ENCODE measurements around the gene RPL41. TPM values are rescaled to one million over a fixed set of nuclear protein-coding genes. Genes with fewer than 3 reads are reported as not detected.
A peak's percentile ranks its signal among the peaks of the same experiment; 100 is the strongest.

RPL41 gene
- total RNA-seq, 1 experiment from 2014 or later: 3,551 TPM

GRCh38 chr12:56102683-56103065 lies 13.8 kb upstream of the RPL41 start:
- ChIA-PET CTCF (no interaction called here), POLR2A (ENCODE audit: unreplicated experiment) (no interaction called here)
- H2AFZ ChIP-seq (ENCODE audit: low read length): no peak overlapping the region
- peaks cover 19% of the 10 kb centered on the region for H3K36me3 ChIP-seq (ENCODE audit: low read depth, low read length)
- H3K4me2 ChIP-seq (ENCODE audit: low read length): no peak overlapping the region
- ATAC-seq (no peak), DNase-seq (no peak)
- no peak overlapping the region for H3K4me3 ChIP-seq (ENCODE audit: low read length)
- peaks cover 25% of the 10 kb centered on the region for H3K4me1 ChIP-seq (ENCODE audit: insufficient read depth, low read length)
- no peaks in the 10 kb centered on the region for H3K9me3 ChIP-seq (ENCODE audit: low read length)
- peaks cover under 1% of the 10 kb centered on the region for H3F3A ChIP-seq (ENCODE audit: low read length, unreplicated experiment)
- no peaks in the 10 kb centered on the region for H3K27me3 ChIP-seq (ENCODE audit: low read length)
- TF ChIP-seq, protein P1, sequence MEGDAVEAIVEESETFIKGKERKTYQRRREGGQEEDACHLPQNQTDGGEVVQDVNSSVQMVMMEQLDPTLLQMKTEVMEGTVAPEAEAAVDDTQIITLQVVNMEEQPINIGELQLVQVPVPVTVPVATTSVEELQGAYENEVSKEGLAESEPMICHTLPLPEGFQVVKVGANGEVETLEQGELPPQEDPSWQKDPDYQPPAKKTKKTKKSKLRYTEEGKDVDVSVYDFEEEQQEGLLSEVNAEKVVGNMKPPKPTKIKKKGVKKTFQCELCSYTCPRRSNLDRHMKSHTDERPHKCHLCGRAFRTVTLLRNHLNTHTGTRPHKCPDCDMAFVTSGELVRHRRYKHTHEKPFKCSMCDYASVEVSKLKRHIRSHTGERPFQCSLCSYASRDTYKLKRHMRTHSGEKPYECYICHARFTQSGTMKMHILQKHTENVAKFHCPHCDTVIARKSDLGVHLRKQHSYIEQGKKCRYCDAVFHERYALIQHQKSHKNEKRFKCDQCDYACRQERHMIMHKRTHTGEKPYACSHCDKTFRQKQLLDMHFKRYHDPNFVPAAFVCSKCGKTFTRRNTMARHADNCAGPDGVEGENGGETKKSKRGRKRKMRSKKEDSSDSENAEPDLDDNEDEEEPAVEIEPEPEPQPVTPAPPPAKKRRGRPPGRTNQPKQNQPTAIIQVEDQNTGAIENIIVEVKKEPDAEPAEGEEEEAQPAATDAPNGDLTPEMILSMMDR (conservative IDR thresholded peaks at IDR 0.05; ENCODE audit: low read depth, low read length): no peak
- TF ChIP-seq EZH2 (IDR thresholded peaks at IDR 0.05; ENCODE audit: low read length, unreplicated experiment): no peak
- no peak for TF ChIP-seq EZH2phosphoT487 (IDR thresholded peaks at IDR 0.05; ENCODE audit: borderline replicate concordance, low read length)
- H4K20me1 ChIP-seq (ENCODE audit: low read length): peaks cover 19% of the 10 kb centered on the region
- no peak overlapping the region for H3K27ac ChIP-seq (ENCODE audit: low read length)
- no peaks in the 10 kb centered on the region for H3K9me2 ChIP-seq (replicated peaks; ENCODE audit: low read length)
- no TSS peak for BruUV-seq (replicated peaks)
- H3K79me2 ChIP-seq (ENCODE audit: low read length): peaks cover 34% of the 10 kb centered on the region
- intact Hi-C loops (cut with micrococcal nuclease): no loop called here
- H3K9ac ChIP-seq (ENCODE audit: low read length): no peak overlapping the region

GRCh38 chr12:56103066-56103711 lies 13.2 kb upstream of the RPL41 start:
- H3K27ac ChIP-seq (ENCODE audit: low read length): peak overlapping the region; percentile 81
- BruUV-seq (replicated peaks): no TSS peak
- ATAC-seq: no peak

More at GRCh38 chr12:56103066-56103711, 13.2 kb upstream of the RPL41 start:
- peak overlapping the region; percentile 98 for H3K4me2 ChIP-seq (ENCODE audit: low read length)
- H3K36me3 ChIP-seq (ENCODE audit: low read depth, low read length): peaks cover 24% of the 10 kb centered on the region
- peaks cover 2% of the 10 kb centered on the region for H3F3A ChIP-seq (ENCODE audit: low read length, unreplicated experiment)
- peaks cover 19% of the 10 kb centered on the region for H4K20me1 ChIP-seq (ENCODE audit: low read length)
- CTCF ChIA-PET: interaction anchor here (0.8 kb wide), 1 partner anchor 155 kb away, joined by 4 read pairs; the partner anchor contains the start of gene ANKRD52
- H2AFZ ChIP-seq (ENCODE audit: low read length): peak overlapping the region; percentile 67
- intact Hi-C loops (cut with micrococcal nuclease): no loop called here
- POLR2A ChIA-PET (ENCODE audit: unreplicated experiment): no interaction called here
- no peaks in the 10 kb centered on the region for H3K9me2 ChIP-seq (replicated peaks; ENCODE audit: low read length)
- peaks cover 25% of the 10 kb centered on the region for H3K4me1 ChIP-seq (ENCODE audit: insufficient read depth, low read length)
- TF ChIP-seq, protein P1 (conservative IDR thresholded peaks at IDR 0.05; ENCODE audit: low read depth, low read length): no peak
- TF ChIP-seq EZH2 (IDR thresholded peaks at IDR 0.05; ENCODE audit: low read length, unreplicated experiment): no peak
- no peak for TF ChIP-seq EZH2phosphoT487 (IDR thresholded peaks at IDR 0.05; ENCODE audit: borderline replicate concordance, low read length)
- peaks cover 39% of the 10 kb centered on the region for H3K79me2 ChIP-seq (ENCODE audit: low read length)
- no peaks in the 10 kb centered on the region for H3K27me3 ChIP-seq (ENCODE audit: low read length)
- H3K9me3 ChIP-seq (ENCODE audit: low read length): no peaks in the 10 kb centered on the region
- H3K4me3 ChIP-seq (ENCODE audit: low read length): peak overlapping the region; percentile 91
- H3K9ac ChIP-seq (ENCODE audit: low read length): peak overlapping the region; percentile 100
- no peak for DNase-seq
